ENCODE measurements around the gene TCEAL6.
"Not testable (repeated sequence)": the region's sequence is repeated elsewhere in the genome, so short reads cannot be mapped to it uniquely, and the experiment has no call there.

The TCEAL6 gene

DNA sequence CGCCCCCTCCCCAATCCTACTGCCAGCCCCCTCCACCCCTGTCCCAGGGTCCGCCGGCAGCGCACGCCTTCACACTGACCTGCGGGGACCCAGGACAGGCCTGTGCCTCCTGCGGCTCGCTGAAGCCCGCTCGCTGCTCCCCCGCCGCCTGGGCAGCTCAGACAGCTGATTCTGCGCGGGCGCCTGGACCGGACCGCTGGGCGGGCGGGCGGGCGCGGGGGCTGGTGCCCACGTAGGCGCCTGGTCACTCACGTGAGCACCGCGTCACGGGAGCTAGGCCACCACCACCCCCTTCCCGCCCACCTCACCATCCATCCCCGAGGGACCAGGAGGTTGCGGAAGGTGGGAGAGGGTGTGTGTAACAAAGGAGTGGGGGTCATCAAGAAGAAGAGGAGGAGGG is at the start of gene TCEAL6:
TCEAL6 (minus strand) TSS at position 208 of the 400 bp plus-strand sequence.
- not testable (repeated sequence) for DNase-seq

DNA sequence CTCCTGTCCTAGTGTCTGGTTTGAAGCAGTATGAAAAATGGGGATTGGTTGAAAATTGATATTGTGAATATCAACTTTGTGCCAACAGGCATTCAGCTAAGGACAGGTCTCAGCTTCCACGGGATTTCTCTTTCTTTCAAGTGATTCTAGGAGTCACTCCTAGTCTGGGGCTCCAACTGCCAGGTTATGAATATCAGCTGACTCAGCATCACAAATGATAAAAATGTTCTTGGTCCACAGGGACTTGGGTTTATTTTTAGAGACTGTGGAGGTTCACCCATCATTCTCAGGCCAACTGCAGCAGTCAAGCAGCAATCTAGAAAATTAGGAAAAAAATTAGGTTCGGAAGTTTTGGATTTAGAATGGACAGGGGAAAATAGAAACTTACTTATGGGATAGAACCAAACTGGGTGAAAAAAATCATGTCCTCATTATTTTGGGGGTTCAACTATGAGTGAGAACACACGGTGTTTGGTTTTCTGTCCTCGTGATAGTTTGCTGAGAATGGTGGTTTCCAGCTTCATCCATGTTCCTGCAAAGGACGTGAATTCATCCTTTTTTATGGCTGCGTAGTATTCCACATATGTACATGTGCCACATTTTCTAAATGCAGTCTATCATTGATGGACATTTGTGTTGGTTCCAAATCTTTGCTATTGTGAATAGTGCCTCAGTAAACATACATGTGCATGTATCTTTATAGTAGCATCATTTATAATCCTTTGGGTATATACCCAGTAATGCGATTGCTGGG is 43.9 kb upstream of the TCEAL6 start:
- DNase-seq = no peak

DNA sequence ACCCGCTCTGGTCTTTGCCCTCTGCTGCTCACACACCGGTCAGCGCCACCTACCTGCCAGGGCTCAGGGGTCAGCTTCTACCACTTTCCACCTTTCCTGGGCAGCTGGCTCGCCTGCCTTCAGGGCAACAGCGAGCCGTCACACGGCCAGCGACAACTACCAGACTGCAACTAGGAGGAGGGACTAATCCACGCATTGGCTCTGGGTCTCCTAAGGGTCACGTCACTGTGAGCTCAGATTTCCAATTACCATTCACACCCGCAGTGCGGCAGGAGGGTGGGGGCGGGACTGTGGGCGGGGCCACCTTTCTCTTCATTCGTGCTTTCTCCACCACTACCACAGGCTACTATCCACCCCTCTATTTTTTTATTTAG is 13.5 kb upstream of the TCEAL6 start, which contains the start of gene BEX5:
BEX5 (minus strand) TSS at position 172 of the 374 bp plus-strand sequence. CDS start 1,712 bp downstream, outside the sequence.
- DNase-seq = peak; percentile 38

DNA sequence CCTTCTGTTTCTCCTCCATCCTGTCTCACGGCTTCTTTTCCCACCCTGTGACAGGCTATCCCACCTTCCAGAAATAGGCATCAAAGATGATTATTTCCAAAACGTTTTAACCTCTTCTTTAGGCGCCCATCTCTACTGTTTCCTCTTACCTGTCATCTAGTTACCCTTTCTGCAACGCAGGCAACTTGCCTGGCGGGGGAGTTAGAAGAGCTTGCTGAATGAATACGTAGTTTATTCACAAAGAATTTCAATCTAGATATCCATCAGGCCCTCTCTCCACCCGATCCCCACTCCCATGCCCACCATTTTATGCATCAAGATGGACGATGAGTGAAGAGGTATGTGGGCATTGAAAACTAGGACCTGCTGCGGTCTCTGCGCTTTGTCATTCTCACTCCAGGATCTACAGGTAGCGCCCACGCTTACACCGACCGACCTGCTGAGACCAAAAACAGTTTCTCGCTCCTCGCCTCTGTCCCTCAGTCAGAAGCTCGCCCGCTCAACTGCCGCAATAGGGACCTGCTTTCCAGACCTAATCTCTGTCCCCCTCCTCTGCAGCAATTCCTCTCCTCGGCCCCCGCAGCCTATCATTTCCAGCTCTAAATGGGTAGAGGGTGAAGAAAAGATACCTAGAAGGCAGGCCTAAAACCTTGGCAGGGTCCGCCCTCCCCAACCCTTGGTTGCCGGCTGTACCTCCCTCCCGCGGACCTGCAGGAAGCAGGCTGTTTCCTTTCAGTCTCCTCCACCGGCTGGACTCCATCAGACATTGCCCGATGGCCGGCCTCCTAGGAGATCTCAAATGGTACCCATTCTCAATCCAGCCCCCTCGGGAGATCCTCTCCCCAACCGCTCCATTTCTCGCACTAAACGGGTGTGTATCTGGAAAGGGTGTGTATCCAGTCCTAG is 12.9 kb upstream of the TCEAL6 start:
- peak; percentile 30 for DNase-seq

DNA sequence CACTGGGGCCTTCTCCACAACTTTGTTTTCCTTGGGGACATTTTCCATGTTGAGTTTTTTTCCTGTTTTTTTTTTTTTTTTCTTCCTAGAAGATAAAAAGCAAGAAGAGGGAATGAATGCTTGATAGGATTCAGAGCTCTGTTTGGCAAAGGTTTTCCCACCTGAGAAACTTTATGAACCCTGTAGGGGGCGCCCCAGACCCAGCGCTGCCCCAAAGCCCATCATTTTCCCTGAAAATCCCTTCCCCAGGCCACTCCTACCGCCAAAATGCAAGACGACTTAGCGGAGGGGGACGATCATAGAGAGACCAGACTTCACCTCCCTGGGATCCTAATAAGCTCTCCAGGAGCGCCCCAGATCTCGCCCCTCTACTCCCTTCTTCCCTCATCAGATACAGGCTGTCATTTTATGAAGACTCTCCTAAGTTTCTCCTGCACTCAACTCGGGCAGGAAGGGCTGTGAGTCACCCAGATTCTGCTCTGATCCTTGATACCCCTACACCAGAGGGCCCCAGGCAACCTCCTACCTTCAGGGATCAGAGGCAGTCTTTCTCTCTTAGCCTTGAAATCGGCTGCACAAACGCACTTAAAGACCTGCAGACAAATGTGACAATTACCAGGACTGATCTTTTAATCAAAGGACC is 12.1 kb upstream of the TCEAL6 start:
- peak; percentile 26 for DNase-seq

DNA sequence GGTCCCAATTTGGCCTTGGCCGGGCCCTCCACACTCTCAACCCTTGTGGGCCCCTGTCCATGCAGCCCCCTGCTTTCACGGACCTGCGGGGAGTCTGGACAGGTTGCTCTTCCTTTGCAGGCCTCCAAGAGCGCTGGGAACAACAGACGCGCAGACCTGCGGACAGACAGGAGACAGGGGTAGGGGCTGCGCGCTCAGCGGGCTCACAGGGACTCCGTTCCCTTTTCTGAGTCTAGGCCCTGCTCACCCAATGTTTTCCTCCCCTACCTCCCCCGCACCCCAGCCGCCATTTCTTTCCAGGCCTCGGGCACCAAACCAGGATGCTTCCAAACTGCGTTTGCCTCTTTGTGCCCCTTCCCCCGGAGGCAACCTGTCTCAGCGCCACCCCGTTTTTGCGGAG is 650 bp downstream of the TCEAL6 start:
- DNase-seq = not testable (repeated sequence)

DNA sequence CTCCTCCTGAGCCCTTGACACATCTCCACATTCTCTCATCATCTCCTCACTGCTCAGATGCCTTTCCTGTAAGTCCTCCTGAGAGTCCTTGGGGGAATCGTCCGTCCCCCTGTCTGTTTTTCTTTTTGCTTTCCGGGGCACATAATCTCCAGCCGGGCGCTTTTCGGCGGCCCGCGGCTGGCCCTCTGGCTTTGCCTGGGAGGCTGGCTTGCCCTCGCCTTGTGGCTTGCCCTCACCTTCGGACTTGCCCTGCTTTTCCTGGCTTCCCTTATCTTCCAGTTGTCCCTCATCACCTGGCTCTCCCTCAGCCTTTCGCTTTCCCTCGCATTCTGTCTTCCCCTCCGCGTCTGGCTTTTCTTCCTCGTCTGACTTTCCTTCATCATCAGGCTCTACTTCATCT is 1.4 kb downstream of the TCEAL6 start:
- not testable (repeated sequence) for DNase-seq

DNA sequence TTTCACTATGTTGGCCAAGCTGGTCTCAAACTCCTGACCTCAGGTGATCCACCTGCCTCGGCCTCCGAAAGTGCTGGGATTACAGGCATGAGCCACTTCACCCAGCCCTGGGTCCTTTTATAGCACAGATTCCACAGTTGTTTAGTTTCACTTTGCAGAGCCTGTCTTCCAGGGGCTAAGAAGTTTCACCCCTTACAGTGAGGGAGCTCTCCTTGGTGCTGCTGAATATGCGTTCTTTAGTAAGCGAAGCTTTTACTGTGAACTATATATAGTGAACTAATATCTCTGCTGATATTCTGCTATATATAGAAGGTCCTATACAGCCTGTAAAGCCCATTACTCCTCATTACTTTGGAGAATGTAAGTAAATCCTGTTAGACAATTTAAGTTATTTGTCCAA is 4.2 kb downstream of the TCEAL6 start:
- no peak for DNase-seq

DNA sequence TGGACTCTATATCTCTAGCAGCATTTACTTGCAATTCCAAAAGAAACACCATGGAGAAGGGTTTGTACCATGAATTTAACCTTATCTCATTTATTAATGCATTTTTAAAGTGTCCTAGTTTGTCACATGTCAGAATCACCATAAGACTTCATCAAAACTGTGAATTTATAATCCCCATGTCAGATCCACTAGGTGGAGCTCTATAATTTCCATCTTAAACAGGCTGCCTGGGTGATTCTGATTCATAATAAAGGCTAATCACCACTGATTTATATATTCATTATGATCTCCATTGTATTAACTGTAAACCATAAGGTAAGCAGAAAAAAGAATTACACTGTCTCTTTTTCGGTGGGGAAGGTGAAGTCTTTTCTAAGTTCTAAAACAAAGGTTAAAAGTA is 12.8 kb downstream of the TCEAL6 start:
- no peak for DNase-seq

DNA sequence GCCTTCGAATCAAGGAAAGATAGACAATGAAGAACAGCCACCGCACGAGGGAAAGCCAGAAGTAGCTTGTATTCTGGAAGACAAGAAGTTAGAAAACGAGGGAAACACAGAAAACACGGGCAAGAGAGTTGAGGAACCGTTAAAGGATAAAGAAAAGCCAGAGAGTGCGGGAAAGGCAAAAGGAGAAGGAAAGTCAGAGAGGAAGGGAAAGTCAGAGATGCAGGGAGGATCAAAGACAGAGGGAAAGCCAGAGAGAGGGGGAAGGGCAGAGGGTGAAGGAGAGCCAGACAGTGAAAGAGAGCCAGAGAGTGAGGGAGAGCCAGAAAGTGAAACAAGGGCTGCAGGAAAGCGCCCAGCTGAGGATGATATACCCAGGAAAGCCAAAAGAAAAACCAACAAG is 15.4 kb downstream of the TCEAL6 start:
- DNase-seq = no peak

DNA sequence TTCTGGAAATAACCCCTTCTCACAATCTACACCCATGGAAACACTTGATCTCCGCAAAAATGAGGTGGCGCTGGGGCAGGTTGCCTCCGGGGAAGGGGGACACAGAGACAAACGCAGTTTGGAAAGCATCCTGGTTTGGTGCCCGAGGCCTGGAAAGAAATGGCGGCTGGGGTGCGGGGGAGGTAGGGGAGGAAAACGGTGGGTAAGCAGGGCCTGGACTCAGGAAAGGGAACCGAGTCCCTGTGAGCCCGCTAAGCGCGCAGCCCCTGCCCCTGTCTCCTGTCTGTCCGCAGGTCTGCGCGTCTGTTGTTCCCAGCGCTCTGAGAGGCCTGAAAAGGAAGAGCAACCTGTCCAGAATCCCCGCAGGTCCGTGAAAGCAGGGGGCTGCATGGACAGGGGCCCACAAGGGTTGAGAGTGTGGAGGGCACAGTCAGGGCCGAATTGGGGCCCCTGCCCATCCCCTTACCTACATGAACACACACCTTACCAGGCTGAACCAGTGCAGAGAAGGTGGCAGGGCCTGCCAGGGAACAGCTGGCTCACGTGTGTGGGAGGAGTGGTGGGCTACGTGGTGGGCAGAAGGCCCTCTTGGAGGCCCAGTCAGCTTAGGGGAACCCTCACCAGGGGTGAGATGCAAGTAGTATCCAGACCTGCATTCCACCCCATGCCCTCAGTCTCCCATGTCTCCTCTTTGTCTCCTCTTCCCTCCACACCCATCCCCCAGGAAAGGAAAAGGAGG is 16.0 kb downstream of the TCEAL6 start:
- DNase-seq = not testable (repeated sequence)

DNA sequence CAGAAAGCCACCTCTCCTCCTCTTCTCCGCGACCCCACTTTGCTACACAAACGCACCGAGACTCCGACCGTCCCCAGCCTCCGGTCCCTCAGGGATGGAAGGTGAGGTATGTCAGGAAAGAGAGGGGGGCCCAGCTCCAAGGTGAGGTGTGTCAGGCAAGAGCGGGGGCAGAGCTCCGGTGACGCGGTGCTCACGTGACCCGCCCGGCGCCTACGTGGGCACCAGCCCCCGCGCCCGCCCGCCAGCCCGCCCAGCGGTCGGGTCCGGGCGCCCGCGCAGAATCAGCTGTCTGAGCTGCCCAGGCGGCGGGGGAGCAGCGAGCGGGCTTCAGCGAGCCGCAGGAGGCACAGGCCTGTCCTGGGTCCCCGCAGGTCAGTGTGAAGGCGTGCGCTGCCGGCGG is 16.8 kb downstream of the TCEAL6 start, which contains the start of gene TCEAL2:
TCEAL2 (plus strand) TSS at position 244 of the 400 bp plus-strand sequence. CDS start 1,152 bp downstream, outside the sequence.
- DNase-seq = not testable (repeated sequence)

DNA sequence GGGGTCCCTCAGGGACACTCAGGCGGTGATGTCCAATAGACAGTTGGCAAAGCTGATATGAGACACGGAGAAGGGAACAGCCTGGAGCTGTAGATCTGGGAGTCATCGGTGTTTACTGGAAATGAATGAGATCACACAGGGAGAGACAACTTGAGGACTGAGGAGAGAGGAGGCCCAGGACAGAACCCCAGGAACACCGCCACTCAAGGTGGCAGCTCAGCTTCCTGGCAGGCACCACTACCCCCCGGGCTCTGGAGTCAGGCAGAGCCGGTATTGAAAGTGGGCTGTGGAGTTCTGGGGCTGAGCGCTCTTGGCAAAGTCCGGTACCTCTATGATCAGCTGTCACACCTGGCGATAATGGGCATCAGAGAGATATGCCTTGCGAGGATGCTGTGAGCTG is 17.3 kb downstream of the TCEAL6 start:
- not testable (repeated sequence) for DNase-seq

DNA sequence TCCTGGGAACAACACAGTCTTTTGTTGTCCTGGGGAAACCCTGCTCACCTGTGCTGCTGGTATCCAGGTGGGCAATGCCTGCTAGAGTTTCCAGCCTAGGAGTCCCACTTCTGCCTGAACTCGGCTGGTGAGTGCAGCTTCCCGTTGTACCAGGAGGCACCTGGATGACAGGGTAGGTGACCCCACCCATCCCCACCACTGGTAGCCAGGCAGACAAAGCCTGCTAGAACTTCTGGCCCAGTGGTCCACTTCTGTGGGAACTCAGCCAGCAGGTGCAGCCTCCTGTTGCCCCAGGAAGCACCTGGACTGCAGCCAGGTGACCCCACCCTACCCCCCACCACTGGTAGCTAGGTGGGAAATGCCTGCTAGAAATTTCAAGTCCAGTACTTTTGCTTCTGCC is 26.5 kb downstream of the TCEAL6 start:
- DNase-seq = no peak

DNA sequence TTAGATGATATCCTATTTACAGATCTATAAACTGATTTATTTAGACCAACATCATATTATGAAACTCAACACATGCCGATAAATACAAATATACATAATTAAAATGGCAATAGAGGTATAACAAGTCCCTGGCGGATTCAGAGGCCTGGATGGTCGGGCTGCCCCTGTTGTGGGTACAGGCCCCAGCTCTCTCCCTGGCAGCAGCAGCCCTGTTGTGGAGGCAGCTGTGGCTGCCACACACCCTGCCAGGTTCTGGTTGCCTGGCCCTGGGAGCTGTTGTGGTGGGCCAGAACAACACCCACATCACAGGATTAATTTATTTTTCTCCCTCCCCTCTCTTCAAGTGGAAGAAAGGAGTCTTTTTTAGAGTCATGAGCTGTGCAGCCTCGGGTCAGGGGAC is 28.9 kb downstream of the TCEAL6 start:
- DNase-seq = no peak

Data from stimulated activated CD8-positive, alpha-beta memory T cell treated with anti-CD3 and anti-CD28 coated beads, Interleukin-4, amount 100 ng/mL, for 48 hours (primary cell).